Astrocyte (in vitro differentiated cells and primary cell): Measurements from ENCODE around the gene TTC23. TPM values are rescaled to one million over a fixed set of nuclear protein-coding genes. Genes with fewer than 3 reads are reported as not detected.

Experiments
- DNase-seq: peaks from one replicate; pipeline ENCODE4 v3.0.0-alpha.2; 2010; ENCODE audit warnings: low read depth
- FAIRE-seq: peaks from 2 replicates; lab custom pipeline; 2011; peaks lifted over from hg19 to GRCh38; lab: Jason Lieb, UNC
- H2AFZ ChIP-seq: 2 replicates; pipeline ENCODE4 v1.6.0; 2012; ENCODE audit warnings: low read depth, low read length, inconsistent platforms
- H3K27ac ChIP-seq: 2 replicates; pipeline ENCODE4 v1.5.1; 2011; ENCODE audit warnings: low read depth, low read length, inconsistent platforms
- H3K27me3 ChIP-seq: 2 replicates; pipeline ENCODE4 v1.6.0; 2011; ENCODE audit warnings: low read length, inconsistent platforms; ENCODE audit not compliant: insufficient read depth
- H3K36me3 ChIP-seq: 2 replicates; pipeline ENCODE4 v1.5.1; 2011; ENCODE audit warnings: low read length, inconsistent platforms; ENCODE audit not compliant: insufficient read depth
- H3K4me1 ChIP-seq: 2 replicates; pipeline ENCODE4 v1.5.1; 2011; ENCODE audit warnings: low read length, inconsistent platforms; ENCODE audit not compliant: insufficient read depth
- H3K4me2 ChIP-seq: 2 replicates; pipeline ENCODE4 v1.6.0; 2012; ENCODE audit warnings: low read length, inconsistent platforms
- H3K4me3 ChIP-seq: 2 replicates; pipeline ENCODE4 v1.5.1; 2011; ENCODE audit warnings: low read depth, mild to moderate bottlenecking, low read length, inconsistent platforms; ENCODE audit not compliant: insufficient read depth
- H3K79me2 ChIP-seq: 2 replicates; pipeline ENCODE4 v1.6.0; 2012; ENCODE audit warnings: mild to moderate bottlenecking, low read length, inconsistent platforms; ENCODE audit not compliant: insufficient read depth
- H3K9ac ChIP-seq: 2 replicates; pipeline ENCODE4 v1.6.0; 2012; ENCODE audit warnings: mild to moderate bottlenecking, low read length, inconsistent platforms
- H3K9me3 ChIP-seq: 2 replicates; pipeline ENCODE4 v1.5.1; 2012; ENCODE audit warnings: low read depth, mild to moderate bottlenecking, low read length, inconsistent platforms; ENCODE audit not compliant: insufficient read depth
- H4K20me1 ChIP-seq: 2 replicates; pipeline ENCODE4 v1.6.0; 2012; ENCODE audit warnings: low read length, inconsistent platforms; ENCODE audit not compliant: insufficient read depth
- H3K27ac Mint-ChIP-seq: one replicate; pipeline ENCODE4 v1.8.0; 2021; ENCODE audit warnings: mild to moderate bottlenecking, mixed read lengths; ENCODE audit not compliant: unreplicated experiment
- H3K27me3 Mint-ChIP-seq: one replicate; pipeline ENCODE4 v1.8.0; 2021; ENCODE audit warnings: low read depth, mixed read lengths; ENCODE audit not compliant: unreplicated experiment
- H3K36me3 Mint-ChIP-seq: one replicate; pipeline ENCODE4 v1.8.0; 2021; ENCODE audit warnings: low read depth, mixed read lengths; ENCODE audit not compliant: unreplicated experiment
- H3K4me1 Mint-ChIP-seq: one replicate; pipeline ENCODE4 v1.8.0; 2021; ENCODE audit warnings: low read depth, mixed read lengths; ENCODE audit not compliant: unreplicated experiment
- H3K4me3 Mint-ChIP-seq: one replicate; pipeline ENCODE4 v1.8.0; 2021; ENCODE audit warnings: mild to moderate bottlenecking, moderate library complexity, mixed read lengths; ENCODE audit not compliant: unreplicated experiment
- H3K9me3 Mint-ChIP-seq: one replicate; pipeline ENCODE4 v1.8.0; 2021; ENCODE audit warnings: mild to moderate bottlenecking, mixed read lengths; ENCODE audit not compliant: unreplicated experiment
- CTCF ChIP-seq: IDR thresholded peaks from 2 replicates; pipeline ENCODE4 v1.5.1; 2011; ENCODE audit warnings: low read depth, mild to moderate bottlenecking, inconsistent platforms, low read length, moderate library complexity; ENCODE audit not compliant: insufficient read depth
- EZH2 ChIP-seq: IDR thresholded peaks from 2 replicates; pipeline ENCODE4 v1.6.1; 2012; ENCODE audit warnings: mild to moderate bottlenecking, low read length, inconsistent platforms; ENCODE audit not compliant: insufficient read depth
- total RNA-seq: library from RNA; stranded (reverse); gene quantifications from 2 replicates; pipeline ENCODE4 v1.2.1, GENCODE V29; 2021

Gene TTC23
- total RNA-seq, 1 donor from 2014 or later: 20.2 TPM

GRCh38 chr15:99224372-99225214 lies 24.8 kb downstream of the TTC23 start:
- H3K27ac ChIP-seq: no peak overlapping the region
- H3K9ac ChIP-seq: no peak overlapping the region
- no peak for DNase-seq
- H3K36me3 Mint-ChIP-seq: peaks cover 22% of the 10 kb centered on the region
- peaks cover 19% of the 10 kb centered on the region for H3K36me3 ChIP-seq
- no peak overlapping the region for H2AFZ ChIP-seq
- no peak overlapping the region for H3K4me2 ChIP-seq
- H3K9me3 Mint-ChIP-seq: no peaks in the 10 kb centered on the region
- H3K4me1 Mint-ChIP-seq: peaks cover 6% of the 10 kb centered on the region
- peak; percentile 37 for FAIRE-seq
- TF ChIP-seq CTCF (no peak), EZH2 (no peak)
- H3K4me3 ChIP-seq: no peak overlapping the region
- H3K4me3 Mint-ChIP-seq: no peak overlapping the region
- no peaks in the 10 kb centered on the region for H3K9me3 ChIP-seq
- H3K27ac Mint-ChIP-seq: no peak overlapping the region
- H4K20me1 ChIP-seq: no peaks in the 10 kb centered on the region
- H3K27me3 ChIP-seq: no peaks in the 10 kb centered on the region
- H3K79me2 ChIP-seq: no peaks in the 10 kb centered on the region
- no peaks in the 10 kb centered on the region for H3K27me3 Mint-ChIP-seq
- H3K4me1 ChIP-seq: no peaks in the 10 kb centered on the region

DNA sequence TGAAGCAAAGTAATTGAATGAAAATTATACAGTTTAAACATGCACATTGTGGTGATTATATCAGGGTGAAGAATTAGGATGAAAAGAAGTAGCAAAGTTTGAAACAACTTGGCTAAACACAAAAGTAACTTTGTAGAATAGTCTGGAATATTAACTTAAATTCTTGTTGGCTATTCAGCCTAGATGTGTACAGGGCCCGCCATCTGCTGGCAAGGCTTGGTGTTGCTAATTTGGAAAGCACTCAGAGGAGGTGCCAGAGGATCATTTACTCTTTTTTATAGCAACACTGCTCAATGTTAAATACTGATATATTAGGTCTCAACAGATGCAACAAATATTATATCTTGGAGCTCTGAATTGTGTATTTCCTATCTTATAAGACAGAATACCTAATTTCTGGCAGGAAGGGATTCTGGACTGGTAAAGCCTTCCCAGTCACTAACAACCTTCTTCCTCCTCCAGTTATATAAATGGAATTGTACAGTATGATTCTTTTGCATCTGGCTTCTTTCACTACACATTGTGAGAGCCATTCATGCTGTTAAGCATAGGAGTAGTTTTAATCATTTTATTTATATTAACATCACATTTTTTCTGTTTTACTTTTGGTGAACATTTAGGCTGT lies 36.1 kb downstream of the TTC23 start:
- peaks cover 7% of the 10 kb centered on the region for H3K4me1 ChIP-seq
- H2AFZ ChIP-seq: no peak overlapping the region
- H3K9ac ChIP-seq: no peak overlapping the region
- H3K27me3 ChIP-seq: no peaks in the 10 kb centered on the region
- no peaks in the 10 kb centered on the region for H3K27me3 Mint-ChIP-seq
- H3K79me2 ChIP-seq: no peaks in the 10 kb centered on the region
- peak; percentile 25 for DNase-seq
- H3K36me3 ChIP-seq: peaks cover 17% of the 10 kb centered on the region
- H4K20me1 ChIP-seq: no peaks in the 10 kb centered on the region
- no peaks in the 10 kb centered on the region for H3K9me3 Mint-ChIP-seq
- H3K27ac ChIP-seq: no peak overlapping the region
- H3K27ac Mint-ChIP-seq: no peak overlapping the region
- TF ChIP-seq EZH2 (no peak), CTCF (peak; percentile 95)
- H3K36me3 Mint-ChIP-seq: peaks cover 11% of the 10 kb centered on the region
- no peak overlapping the region for H3K4me2 ChIP-seq
- no peaks in the 10 kb centered on the region for H3K9me3 ChIP-seq
- H3K4me3 Mint-ChIP-seq: no peak overlapping the region
- peak; percentile 94 for FAIRE-seq
- no peak overlapping the region for H3K4me3 ChIP-seq
- H3K4me1 Mint-ChIP-seq: peaks cover 14% of the 10 kb centered on the region
